Gastrocnemius medialis (tissue), 4 donors: ENCODE measurements around the gene PFKM.

ENCODE experiments used
- POLR2A ChIP-seq, 2 donors: fragments of 450-650 bp; IDR thresholded peaks; one replicate each; pipeline ENCODE4 v1.6.1; 2017; ENCODE audit warnings: antibody characterized with exemption in 2 of 2, mild to moderate bottlenecking in 2 of 2, moderate library complexity in 2 of 2
- TF ChIP-seq, protein P1 (sequence below), 5 experiments: fragments of 450-650 bp in 3 of 5; fragments of 200-600 bp in 2 of 5; sonication (generic) in 2 of 5; IDR thresholded peaks in 4 of 5; conservative IDR thresholded peaks in 1 of 5; 1 replicate in 4 of 5; 2 replicates in 1 of 5; pipeline ENCODE4 v1.5.1; 2016 to 2019; ENCODE audit warnings: antibody characterized with exemption in 5 of 5, mild to moderate bottlenecking in 3 of 5, moderate library complexity in 3 of 5

DNA sequence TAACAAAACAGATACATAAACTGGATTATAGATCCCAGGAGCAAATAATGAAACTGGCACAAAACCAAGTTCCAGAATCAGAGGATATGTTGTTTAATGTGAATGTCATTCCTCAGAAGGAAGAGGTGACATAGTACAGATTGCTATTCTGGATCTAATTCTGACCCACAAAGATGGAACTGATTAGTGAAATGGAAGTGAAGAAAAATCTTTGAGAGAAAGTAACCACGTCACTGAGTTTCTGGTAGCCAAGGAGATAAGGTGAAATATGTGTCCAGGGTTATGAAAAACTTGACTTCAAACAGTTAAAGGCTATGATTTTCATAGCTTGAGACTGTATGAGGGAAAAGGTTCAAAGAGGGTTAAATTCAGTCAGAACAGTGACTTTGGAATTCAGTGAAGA lies 75.6 kb downstream of the PFKM start:
- TF ChIP-seq, protein P1, sequence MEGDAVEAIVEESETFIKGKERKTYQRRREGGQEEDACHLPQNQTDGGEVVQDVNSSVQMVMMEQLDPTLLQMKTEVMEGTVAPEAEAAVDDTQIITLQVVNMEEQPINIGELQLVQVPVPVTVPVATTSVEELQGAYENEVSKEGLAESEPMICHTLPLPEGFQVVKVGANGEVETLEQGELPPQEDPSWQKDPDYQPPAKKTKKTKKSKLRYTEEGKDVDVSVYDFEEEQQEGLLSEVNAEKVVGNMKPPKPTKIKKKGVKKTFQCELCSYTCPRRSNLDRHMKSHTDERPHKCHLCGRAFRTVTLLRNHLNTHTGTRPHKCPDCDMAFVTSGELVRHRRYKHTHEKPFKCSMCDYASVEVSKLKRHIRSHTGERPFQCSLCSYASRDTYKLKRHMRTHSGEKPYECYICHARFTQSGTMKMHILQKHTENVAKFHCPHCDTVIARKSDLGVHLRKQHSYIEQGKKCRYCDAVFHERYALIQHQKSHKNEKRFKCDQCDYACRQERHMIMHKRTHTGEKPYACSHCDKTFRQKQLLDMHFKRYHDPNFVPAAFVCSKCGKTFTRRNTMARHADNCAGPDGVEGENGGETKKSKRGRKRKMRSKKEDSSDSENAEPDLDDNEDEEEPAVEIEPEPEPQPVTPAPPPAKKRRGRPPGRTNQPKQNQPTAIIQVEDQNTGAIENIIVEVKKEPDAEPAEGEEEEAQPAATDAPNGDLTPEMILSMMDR (IDR thresholded peaks at IDR 0.05 in 4 of 5, conservative IDR thresholded peaks at IDR 0.05 in 1 of 5): no peak
- no peak for TF ChIP-seq POLR2A (IDR thresholded peaks at IDR 0.05)
